HepG2 (cell line): ENCODE results near the gene TRIM31. TPM values are rescaled to one million over a fixed set of nuclear protein-coding genes. Genes with fewer than 3 reads are reported as not detected.
A peak's percentile ranks its signal among the peaks of the same experiment; 100 is the strongest.

ENCODE experiments used
- ARNTL ChIP-seq: sonication (generic); formaldehyde crosslinking; IDR thresholded peaks from 2 replicates; pipeline ENCODE4 v1.4.0; 2020; ENCODE audit warnings: mild to moderate bottlenecking, missing genetic modification reagents
- FOXM1 ChIP-seq: sonication (generic); formaldehyde crosslinking; IDR thresholded peaks from 2 replicates; pipeline ENCODE4 v1.5.0; 2020; ENCODE audit warnings: missing genetic modification reagents
- GATAD1 ChIP-seq: IDR thresholded peaks from 2 replicates; pipeline ENCODE4 v1.6.1; 2016; ENCODE audit warnings: missing genetic modification reagents, missing compliant biosample characterization
- GTF3A ChIP-seq: sonication (generic); formaldehyde crosslinking; conservative IDR thresholded peaks from 2 replicates; pipeline ENCODE4 v1.4.0; 2020; ENCODE audit warnings: mild to moderate bottlenecking, missing genetic modification reagents
- HMGA1 ChIP-seq: sonication (generic); formaldehyde crosslinking; conservative IDR thresholded peaks from 2 replicates; pipeline ENCODE4 v1.4.0; 2020; ENCODE audit warnings: missing genetic modification reagents
- SIN3B ChIP-seq: fragments of 150-350 bp; IDR thresholded peaks from 2 replicates; pipeline ENCODE4 v1.6.1; 2014; ENCODE audit warnings: low read length
- SMAD1 ChIP-seq: sonication (generic); formaldehyde crosslinking; IDR thresholded peaks from 2 replicates; pipeline ENCODE4 v1.4.0; 2020; ENCODE audit warnings: missing genetic modification reagents, low read depth, mild to moderate bottlenecking, borderline replicate concordance
- SP4 ChIP-seq: sonication (generic); formaldehyde crosslinking; IDR thresholded peaks from 2 replicates; pipeline ENCODE4 v1.8.1; 2023; ENCODE audit warnings: mild to moderate bottlenecking, missing genetic modification reagents
- ZNF292 ChIP-seq: sonication (generic); formaldehyde crosslinking; IDR thresholded peaks from 2 replicates; pipeline ENCODE4 v1.8.1; 2022; ENCODE audit warnings: mild to moderate bottlenecking, low read depth, missing genetic modification reagents, borderline replicate concordance
- ZNF383 ChIP-seq: sonication (generic); formaldehyde crosslinking; IDR thresholded peaks from 2 replicates; pipeline ENCODE4 v1.4.0; 2020; ENCODE audit warnings: missing genetic modification reagents, mild to moderate bottlenecking, borderline replicate concordance
- ZNF468 ChIP-seq: sonication (generic); formaldehyde crosslinking; IDR thresholded peaks from 2 replicates; pipeline ENCODE4 v1.8.0; 2022; ENCODE audit warnings: mild to moderate bottlenecking, moderate library complexity, missing genetic modification reagents
- ZNF782 ChIP-seq: sonication (generic); formaldehyde crosslinking; IDR thresholded peaks from 2 replicates; pipeline ENCODE4 v1.4.0; 2020; ENCODE audit warnings: missing genetic modification reagents, mild to moderate bottlenecking, borderline replicate concordance
- ZNF788 ChIP-seq: sonication (generic); formaldehyde crosslinking; IDR thresholded peaks from 2 replicates; pipeline ENCODE4 v1.5.0; 2020; ENCODE audit warnings: mild to moderate bottlenecking, missing genetic modification reagents, borderline replicate concordance
- polyA plus RNA-seq, 8 experiments: library from polyadenylated mRNA; depleted of rRNA in 3 of 8; stranded (reverse) in 7 of 8; unstranded in 1 of 8; fragments of >200 nt; fragmentation: Illumina TruSeq in 4 of 8; extraction: Trizol in 4 of 8; gene quantifications; 2 replicates each; pipeline versions ENCODE4 v1.2.1 to v1.2.3, GENCODE V29; 2011 to 2016; ENCODE audit warnings: low read depth in 4 of 8, missing spikeins in 1 of 8, mixed read lengths in 1 of 8; ENCODE audit not compliant: insufficient read depth in 1 of 8
- total RNA-seq, 5 experiments: library from RNA; depleted of rRNA; stranded (reverse); fragments of >200 nt; fragmentation: Illumina TruSeq; extraction: Trizol; gene quantifications; 2 replicates each; pipeline ENCODE4 v1.2.3, GENCODE V29; 2016; ENCODE audit warnings: low read depth in 1 of 5
- TF ChIP-seq, protein P1 (sequence below), 2 experiments: fragments of 450-650 bp in 1 of 2; sonication (generic) in 1 of 2; formaldehyde crosslinking in 1 of 2; IDR thresholded peaks; 2 replicates each; pipeline versions ENCODE4 v1.6.1 to v1.8.0; 2016 to 2022; ENCODE audit warnings: antibody characterized with exemption in 1 of 2, mild to moderate bottlenecking in 1 of 2, missing genetic modification reagents in 1 of 2
- TF ChIP-seq, protein P2 (sequence below): IDR thresholded peaks from 2 replicates; pipeline ENCODE4 v1.6.1; 2016; ENCODE audit warnings: control low read depth
- TF ChIP-seq, protein P3 (sequence below): sonication (generic); formaldehyde crosslinking; IDR thresholded peaks from 2 replicates; pipeline ENCODE4 v1.8.1; 2023; ENCODE audit warnings: missing genetic modification reagents, mild to moderate bottlenecking, borderline replicate concordance
- TF ChIP-seq, protein P4 (sequence below): sonication (generic); formaldehyde crosslinking; conservative IDR thresholded peaks from 2 replicates; pipeline ENCODE4 v1.8.0; 2022; ENCODE audit warnings: mild to moderate bottlenecking, moderate library complexity, missing genetic modification reagents

The TRIM31 gene
- total and polyA plus RNA-seq, 2 of the 13 experiments (the other 11 are each of a cell fraction or from before 2014, with no cell fraction given), result 0.13 to 0.51 TPM

DNA sequence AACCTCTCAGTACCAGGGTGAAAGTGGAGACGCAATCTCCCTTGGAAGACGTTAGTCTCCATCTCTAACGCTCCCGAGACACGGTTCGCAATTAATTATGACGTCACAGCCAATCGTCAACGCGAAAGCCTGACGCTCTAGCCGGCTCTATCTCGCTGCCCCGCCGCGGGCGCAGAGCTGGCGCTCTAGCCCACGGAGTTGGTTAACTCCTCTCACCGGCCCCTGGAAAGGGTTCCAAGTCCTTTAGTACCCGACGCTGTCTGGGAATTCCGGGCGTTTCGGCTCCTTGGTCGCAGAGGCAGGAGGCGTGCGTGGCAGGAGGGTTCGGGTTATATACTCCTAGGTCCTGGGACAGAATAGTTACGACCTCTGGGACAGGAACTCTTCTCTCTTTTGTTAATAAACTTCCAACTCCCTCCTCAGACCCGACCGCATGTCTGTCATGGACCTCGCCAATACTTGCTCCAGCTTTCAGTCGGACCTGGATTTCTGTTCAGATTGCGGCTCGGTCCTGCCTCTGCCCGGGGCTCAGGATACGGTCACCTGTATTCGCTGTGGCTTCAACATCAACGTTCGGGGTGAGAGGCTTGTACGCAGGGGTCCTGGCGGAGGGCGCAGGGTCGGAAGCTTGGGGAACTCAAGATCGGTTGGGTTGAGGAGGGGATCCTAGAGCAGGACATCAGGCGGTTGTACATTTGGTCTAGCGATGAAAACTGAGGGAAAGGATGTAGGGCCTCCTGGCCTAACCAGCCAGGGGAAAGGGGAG is 51.6 kb downstream of the TRIM31 start, which contains the start of gene POLR1H (continued):
- TF ChIP-seq, protein P1, sequence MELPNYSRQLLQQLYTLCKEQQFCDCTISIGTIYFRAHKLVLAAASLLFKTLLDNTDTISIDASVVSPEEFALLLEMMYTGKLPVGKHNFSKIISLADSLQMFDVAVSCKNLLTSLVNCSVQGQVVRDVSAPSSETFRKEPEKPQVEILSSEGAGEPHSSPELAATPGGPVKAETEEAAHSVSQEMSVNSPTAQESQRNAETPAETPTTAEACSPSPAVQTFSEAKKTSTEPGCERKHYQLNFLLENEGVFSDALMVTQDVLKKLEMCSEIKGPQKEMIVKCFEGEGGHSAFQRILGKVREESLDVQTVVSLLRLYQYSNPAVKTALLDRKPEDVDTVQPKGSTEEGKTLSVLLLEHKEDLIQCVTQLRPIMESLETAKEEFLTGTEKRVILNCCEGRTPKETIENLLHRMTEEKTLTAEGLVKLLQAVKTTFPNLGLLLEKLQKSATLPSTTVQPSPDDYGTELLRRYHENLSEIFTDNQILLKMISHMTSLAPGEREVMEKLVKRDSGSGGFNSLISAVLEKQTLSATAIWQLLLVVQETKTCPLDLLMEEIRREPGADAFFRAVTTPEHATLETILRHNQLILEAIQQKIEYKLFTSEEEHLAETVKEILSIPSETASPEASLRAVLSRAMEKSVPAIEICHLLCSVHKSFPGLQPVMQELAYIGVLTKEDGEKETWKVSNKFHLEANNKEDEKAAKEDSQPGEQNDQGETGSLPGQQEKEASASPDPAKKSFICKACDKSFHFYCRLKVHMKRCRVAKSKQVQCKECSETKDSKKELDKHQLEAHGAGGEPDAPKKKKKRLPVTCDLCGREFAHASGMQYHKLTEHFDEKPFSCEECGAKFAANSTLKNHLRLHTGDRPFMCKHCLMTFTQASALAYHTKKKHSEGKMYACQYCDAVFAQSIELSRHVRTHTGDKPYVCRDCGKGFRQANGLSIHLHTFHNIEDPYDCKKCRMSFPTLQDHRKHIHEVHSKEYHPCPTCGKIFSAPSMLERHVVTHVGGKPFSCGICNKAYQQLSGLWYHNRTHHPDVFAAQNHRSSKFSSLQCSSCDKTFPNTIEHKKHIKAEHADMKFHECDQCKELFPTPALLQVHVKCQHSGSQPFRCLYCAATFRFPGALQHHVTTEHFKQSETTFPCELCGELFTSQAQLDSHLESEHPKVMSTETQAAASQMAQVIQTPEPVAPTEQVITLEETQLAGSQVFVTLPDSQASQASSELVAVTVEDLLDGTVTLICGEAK (IDR thresholded peaks at IDR 0.05), result no peak
- TF ChIP-seq, protein P1 (CRISPR knock-in tag; IDR thresholded peaks at IDR 0.05), result peak; percentile 42; the same call in 1 of the 2 replicates
- TF ChIP-seq, protein P2, sequence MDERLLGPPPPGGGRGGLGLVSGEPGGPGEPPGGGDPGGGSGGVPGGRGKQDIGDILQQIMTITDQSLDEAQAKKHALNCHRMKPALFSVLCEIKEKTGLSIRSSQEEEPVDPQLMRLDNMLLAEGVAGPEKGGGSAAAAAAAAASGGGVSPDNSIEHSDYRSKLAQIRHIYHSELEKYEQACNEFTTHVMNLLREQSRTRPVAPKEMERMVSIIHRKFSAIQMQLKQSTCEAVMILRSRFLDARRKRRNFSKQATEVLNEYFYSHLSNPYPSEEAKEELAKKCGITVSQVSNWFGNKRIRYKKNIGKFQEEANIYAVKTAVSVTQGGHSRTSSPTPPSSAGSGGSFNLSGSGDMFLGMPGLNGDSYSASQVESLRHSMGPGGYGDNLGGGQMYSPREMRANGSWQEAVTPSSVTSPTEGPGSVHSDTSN (CRISPR knock-in tag), result no peak
- TF ChIP-seq ZNF788 (CRISPR knock-in tag), result peak; percentile 64; the same call in 1 of the 2 replicates
- peak; percentile 92; the same call in 1 of the 2 replicates for TF ChIP-seq SMAD1 (CRISPR knock-in tag)
- TF ChIP-seq ZNF383, result no peak
- TF ChIP-seq, protein P3, sequence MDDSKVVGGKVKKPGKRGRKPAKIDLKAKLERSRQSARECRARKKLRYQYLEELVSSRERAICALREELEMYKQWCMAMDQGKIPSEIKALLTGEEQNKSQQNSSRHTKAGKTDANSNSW (CRISPR knock-in tag), result no peak
- TF ChIP-seq, protein P4, sequence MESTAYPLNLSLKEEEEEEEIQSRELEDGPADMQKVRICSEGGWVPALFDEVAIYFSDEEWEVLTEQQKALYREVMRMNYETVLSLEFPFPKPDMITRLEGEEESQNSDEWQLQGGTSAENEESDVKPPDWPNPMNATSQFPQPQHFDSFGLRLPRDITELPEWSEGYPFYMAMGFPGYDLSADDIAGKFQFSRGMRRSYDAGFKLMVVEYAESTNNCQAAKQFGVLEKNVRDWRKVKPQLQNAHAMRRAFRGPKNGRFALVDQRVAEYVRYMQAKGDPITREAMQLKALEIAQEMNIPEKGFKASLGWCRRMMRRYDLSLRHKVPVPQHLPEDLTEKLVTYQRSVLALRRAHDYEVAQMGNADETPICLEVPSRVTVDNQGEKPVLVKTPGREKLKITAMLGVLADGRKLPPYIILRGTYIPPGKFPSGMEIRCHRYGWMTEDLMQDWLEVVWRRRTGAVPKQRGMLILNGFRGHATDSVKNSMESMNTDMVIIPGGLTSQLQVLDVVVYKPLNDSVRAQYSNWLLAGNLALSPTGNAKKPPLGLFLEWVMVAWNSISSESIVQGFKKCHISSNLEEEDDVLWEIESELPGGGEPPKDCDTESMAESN (CRISPR knock-in tag), result peak; percentile 83
- TF ChIP-seq ZNF468 (CRISPR knock-in tag), result no peak
- no peak for TF ChIP-seq ZNF292
- TF ChIP-seq SP4 (CRISPR knock-in tag), result no peak
- no peak for TF ChIP-seq GTF3A (CRISPR knock-in tag)
- peak; percentile 100 for TF ChIP-seq GATAD1 (CRISPR knock-in tag)
- no peak for TF ChIP-seq FOXM1 (CRISPR knock-in tag)
- no peak for TF ChIP-seq HMGA1 (CRISPR knock-in tag)
- peak; percentile 41 for TF ChIP-seq ZNF782 (CRISPR knock-in tag)
- peak; percentile 95 for TF ChIP-seq SIN3B
- TF ChIP-seq ARNTL (CRISPR knock-in tag), result peak; percentile 14; the same call in 1 of the 2 replicates
